ENCODE data around the gene TMEM132D. TPM values are rescaled to one million over a fixed set of nuclear protein-coding genes. Genes with fewer than 3 reads are reported as not detected.

Gene TMEM132D
- total and polyA plus RNA-seq, 2 of the 8 experiments (the other 6 are each of a cell fraction or from before 2014, with no cell fraction given): 3.5 to 10.1 TPM

DNA sequence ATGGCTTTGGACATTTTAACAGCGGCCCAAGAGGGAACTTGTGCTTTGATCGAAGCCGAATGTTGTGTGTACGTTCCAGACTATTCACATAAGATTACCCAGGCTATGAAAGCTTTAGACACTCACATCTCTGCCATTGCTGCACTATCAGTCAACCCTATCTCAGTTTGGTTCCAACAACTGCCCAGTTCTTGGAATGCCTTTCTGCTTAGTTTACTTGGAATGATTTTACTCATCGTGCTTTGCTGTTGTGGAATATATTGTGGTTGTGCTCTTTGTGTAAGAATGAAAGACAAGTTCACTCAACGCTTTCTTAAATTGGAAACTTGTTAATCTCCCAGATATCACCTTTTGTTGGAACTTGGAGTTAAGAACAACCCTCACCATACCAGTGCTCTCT, 552.3 kb downstream of the TMEM132D start:
- H4K5ac ChIP-seq (ENCODE audit: insufficient read length, low read depth, low read length): no peak overlapping the region
- no peak overlapping the region for H2BK5ac ChIP-seq (ENCODE audit: low read depth, low read length)
- no peak overlapping the region for H3K56ac ChIP-seq (replicated peaks; ENCODE audit: insufficient read length, low read depth, low read length)
- H3K79me1 ChIP-seq (ENCODE audit: low read depth, low read length): no peaks in the 10 kb centered on the region
- no peak overlapping the region for H2AK5ac ChIP-seq (ENCODE audit: low read depth, low read length)
- H4K91ac ChIP-seq (replicated peaks; ENCODE audit: insufficient read length, low read length): no peak overlapping the region
- no peak overlapping the region for H3K18ac ChIP-seq (ENCODE audit: extremely low read depth, low read length)
- no peak overlapping the region for H2BK120ac ChIP-seq (replicated peaks; ENCODE audit: low read depth, low read length)
- H3K14ac ChIP-seq (ENCODE audit: insufficient read length): no peak overlapping the region
- H4K8ac ChIP-seq (ENCODE audit: extremely low read depth, insufficient read depth, low read length): no peak overlapping the region
- WGBS, 2 experiments (ENCODE audit: extremely low coverage in 1 of 2, insufficient coverage in 1 of 2, insufficient read length in 1 of 2, insufficient replicate concordance in 2 of 2, low coverage in 1 of 2, low lambda C conversion rate in 2 of 2, missing lambda C conversion rate in 1 of 2): 93% methylated on average over 6 of the region's 6 CpGs; no CpG with 5 or more reads in 1 of the 2 experiments
- DNase-seq (ENCODE audit: low read depth in 1 of 2, low spot score in 2 of 2): no peak
- no peak overlapping the region for H3K27ac ChIP-seq (ENCODE audit: low read depth, low read length)
- no peaks in the 10 kb centered on the region for H3K36me3 ChIP-seq (ENCODE audit: control insufficient read depth in 2 of 4, insufficient read depth in 4 of 4, low read length in 3 of 4)
- POLR2A ChIA-PET (ENCODE audit: partially characterized antibody): no interaction called here
- H4K20me1 ChIP-seq (replicated peaks in 1 of 2; ENCODE audit: control insufficient read depth in 1 of 2, insufficient read depth in 2 of 2, low read length in 2 of 2): no peaks in the 10 kb centered on the region
- H3K4me1 ChIP-seq (replicated peaks in 1 of 4; ENCODE audit: control insufficient read depth in 3 of 4, insufficient read depth in 4 of 4, low read length in 3 of 4): no peaks in the 10 kb centered on the region; a peak in 1 of 7 replicates
- no peaks in the 10 kb centered on the region for H3K23me2 ChIP-seq (ENCODE audit: low read depth, low read length)
- FAIRE-seq: no peak
- H3K9me3 ChIP-seq (ENCODE audit: insufficient read depth in 2 of 2, low read depth in 1 of 2, low read length in 1 of 2): no peaks in the 10 kb centered on the region
- TF ChIP-seq EGR1 (IDR thresholded peaks at IDR 0.05; ENCODE audit: borderline replicate concordance, low read depth, low read length): no peak
- TF ChIP-seq, protein P1, sequence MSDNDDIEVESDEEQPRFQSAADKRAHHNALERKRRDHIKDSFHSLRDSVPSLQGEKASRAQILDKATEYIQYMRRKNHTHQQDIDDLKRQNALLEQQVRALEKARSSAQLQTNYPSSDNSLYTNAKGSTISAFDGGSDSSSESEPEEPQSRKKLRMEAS (IDR thresholded peaks at IDR 0.05): no peak
- TF ChIP-seq HDAC2 (IDR thresholded peaks at IDR 0.05; ENCODE audit: borderline replicate concordance in 1 of 2, low read depth in 2 of 2, low read length in 2 of 2): no peak
- TF ChIP-seq POLR2AphosphoS5 (IDR thresholded peaks at IDR 0.05; ENCODE audit: low read depth, low read length): no peak
- TF ChIP-seq, protein P2, sequence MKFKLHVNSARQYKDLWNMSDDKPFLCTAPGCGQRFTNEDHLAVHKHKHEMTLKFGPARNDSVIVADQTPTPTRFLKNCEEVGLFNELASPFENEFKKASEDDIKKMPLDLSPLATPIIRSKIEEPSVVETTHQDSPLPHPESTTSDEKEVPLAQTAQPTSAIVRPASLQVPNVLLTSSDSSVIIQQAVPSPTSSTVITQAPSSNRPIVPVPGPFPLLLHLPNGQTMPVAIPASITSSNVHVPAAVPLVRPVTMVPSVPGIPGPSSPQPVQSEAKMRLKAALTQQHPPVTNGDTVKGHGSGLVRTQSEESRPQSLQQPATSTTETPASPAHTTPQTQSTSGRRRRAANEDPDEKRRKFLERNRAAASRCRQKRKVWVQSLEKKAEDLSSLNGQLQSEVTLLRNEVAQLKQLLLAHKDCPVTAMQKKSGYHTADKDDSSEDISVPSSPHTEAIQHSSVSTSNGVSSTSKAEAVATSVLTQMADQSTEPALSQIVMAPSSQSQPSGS (IDR thresholded peaks at IDR 0.05; ENCODE audit: low read length): no peak
- no peak for TF ChIP-seq KDM4A (IDR thresholded peaks at IDR 0.05; ENCODE audit: low read depth, low read length, severe bottlenecking)
- TF ChIP-seq SP4 (IDR thresholded peaks at IDR 0.05; ENCODE audit: low read length): no peak
- no peak for TF ChIP-seq BRCA1 (IDR thresholded peaks at IDR 0.05; ENCODE audit: low read depth, low read length)
- no peak for TF ChIP-seq TBP (IDR thresholded peaks at IDR 0.05; ENCODE audit: low read depth, low read length)
- TF ChIP-seq CBX5 (IDR thresholded peaks at IDR 0.05; ENCODE audit: low read depth, low read length): no peak
- H3K79me2 ChIP-seq (ENCODE audit: control insufficient read depth in 1 of 2, insufficient read depth in 2 of 2, low read length in 2 of 2): no peaks in the 10 kb centered on the region
- H3K9ac ChIP-seq (replicated peaks in 1 of 4; ENCODE audit: extremely low read depth in 1 of 4, low read depth in 3 of 4, low read length in 3 of 4): no peak overlapping the region
- H2BK15ac ChIP-seq (ENCODE audit: low read length): no peak overlapping the region
- no peak overlapping the region for H3K4me3 ChIP-seq (ENCODE audit: extremely low read depth in 1 of 4, insufficient read depth in 2 of 4, low read depth in 3 of 4, low read length in 4 of 4)
- H3K4ac ChIP-seq (replicated peaks; ENCODE audit: insufficient read length, low read depth, low read length): no peak overlapping the region
- no peak overlapping the region for H2BK20ac ChIP-seq (ENCODE audit: low read length)
- H3K27me3 ChIP-seq (replicated peaks in 1 of 4; ENCODE audit: control insufficient read depth in 3 of 4, extremely low read depth in 1 of 4, insufficient read depth in 3 of 4, low read length in 3 of 4): no peaks in the 10 kb centered on the region
- H3K4me2 ChIP-seq (ENCODE audit: insufficient read depth in 1 of 2, low read depth in 2 of 2, low read length in 2 of 2): no peak overlapping the region
- CTCF ChIA-PET (ENCODE audit: partially characterized antibody): no interaction called here
- no peak overlapping the region for H2AFZ ChIP-seq (ENCODE audit: low read length)
- no peak overlapping the region for H3K23ac ChIP-seq (ENCODE audit: insufficient read length)
- no peak overlapping the region for H2BK12ac ChIP-seq (ENCODE audit: low read depth, low read length)

All from H1 (cell line).